Raji (cell line): Measurements from ENCODE around the gene IRAG1.

Source experiments
- POLR2A ChIP-seq: IDR thresholded peaks from 2 replicates; pipeline ENCODE4 v1.6.1; 2011; ENCODE audit warnings: low read depth, low read length, control low read depth; ENCODE audit not compliant: insufficient read depth

IRAG1 gene

DNA sequence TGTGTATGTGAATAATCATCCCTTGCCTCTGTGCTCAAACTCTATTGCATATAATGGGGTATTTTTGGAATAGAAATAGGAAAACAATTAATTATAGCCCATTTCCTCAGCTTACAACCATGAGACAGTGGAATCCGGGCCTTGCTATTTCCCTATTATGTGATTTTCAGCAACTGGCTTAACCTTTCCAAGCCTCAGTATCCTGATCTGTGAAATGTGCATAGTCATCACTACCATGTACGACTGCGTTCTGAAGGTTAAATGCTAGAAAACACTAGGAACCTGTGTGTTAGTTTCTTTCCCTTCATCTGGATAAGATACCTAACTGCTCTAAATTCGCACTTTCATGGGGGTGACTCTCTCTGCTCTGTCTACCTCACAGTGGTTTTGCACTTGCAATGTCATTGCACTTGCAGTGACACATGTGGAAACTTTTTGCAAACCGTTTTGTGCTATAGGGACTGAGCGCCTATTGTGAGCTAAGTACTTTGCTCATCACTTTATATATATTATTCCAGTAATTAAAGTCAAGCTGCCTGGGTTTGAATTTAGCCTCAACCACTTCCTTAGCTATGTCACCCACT, 48.3 kb downstream of the IRAG1 start:
- TF ChIP-seq POLR2A = no peak
